ENCODE measurements around the gene STRBP. TPM values are rescaled to one million over a fixed set of nuclear protein-coding genes. Genes with fewer than 3 reads are reported as not detected.

STRBP gene
- total RNA-seq, 1 experiment from 2014 or later: 40.3 TPM

GRCh38 chr9:123296174-123296573 lies 27.8 kb upstream of the STRBP start:
- H3K36me3 ChIP-seq (ENCODE audit: control insufficient read depth, insufficient read depth, low read length): no peaks in the 10 kb centered on the region
- CTCF ChIA-PET: no interaction called here
- intact Hi-C loops (cut with micrococcal nuclease; ENCODE audit: unreplicated experiment) (no loop called here), in situ Hi-C loops (cut with HindIII; ENCODE audit: low pct_unique_long_range_greater_than_20kb, low sequenced_read_pairs) (no loop called here)
- POLR2A ChIA-PET: no interaction called here
- no peak overlapping the region for H3K27ac ChIP-seq (ENCODE audit: low read length)
- no peak overlapping the region for H3K4me3 ChIP-seq (ENCODE audit: low read depth in 2 of 2, low read length in 2 of 2)
- TF ChIP-seq POLR2AphosphoS5 (IDR thresholded peaks at IDR 0.05; ENCODE audit: low read depth, low read length) (no peak), TCF7L2 (IDR thresholded peaks at IDR 0.05; ENCODE audit: low read depth, low read length) (no peak), CTCF (IDR thresholded peaks at IDR 0.05) (no peak), REST (IDR thresholded peaks at IDR 0.05; ENCODE audit: insufficient read depth in 1 of 2, low read depth in 2 of 2, low read length in 1 of 2) (no peak), SIN3A (IDR thresholded peaks at IDR 0.05; ENCODE audit: borderline replicate concordance, insufficient read depth, low read depth, low read length) (no peak)
- no peaks in the 10 kb centered on the region for H3K4me1 ChIP-seq (ENCODE audit: control insufficient read depth, insufficient read depth, low read length)
- no peak for DNase-seq (ENCODE audit: low read depth, low spot score)
- ATAC-seq: no peak
- no peaks in the 10 kb centered on the region for H3K27me3 ChIP-seq (ENCODE audit: control insufficient read depth, insufficient read depth, low read length)
- no TSS peak for BruUV-seq (replicated peaks)
- no peaks in the 10 kb centered on the region for H3K9me3 ChIP-seq (ENCODE audit: control insufficient read depth, insufficient read depth, low read depth, low read length)

GRCh38 chr9:123291736-123292135 lies 23.4 kb upstream of the STRBP start:
- no peak overlapping the region for H3K27ac ChIP-seq (ENCODE audit: low read length)
- TF ChIP-seq CTCF (IDR thresholded peaks at IDR 0.05) (no peak), REST (IDR thresholded peaks at IDR 0.05; ENCODE audit: insufficient read depth in 1 of 2, low read depth in 2 of 2, low read length in 1 of 2) (peak; percentile 84 to 87)
- in situ Hi-C loops (cut with HindIII; ENCODE audit: low pct_unique_long_range_greater_than_20kb, low sequenced_read_pairs) (no loop called here), intact Hi-C loops (cut with micrococcal nuclease; ENCODE audit: unreplicated experiment) (no loop called here)
- H3K4me1 ChIP-seq (ENCODE audit: control insufficient read depth, insufficient read depth, low read length): no peaks in the 10 kb centered on the region
- H3K36me3 ChIP-seq (ENCODE audit: control insufficient read depth, insufficient read depth, low read length): no peaks in the 10 kb centered on the region
- no TSS peak for BruUV-seq (replicated peaks)
- ChIA-PET POLR2A (no interaction called here), CTCF (no interaction called here)
- H3K27me3 ChIP-seq (ENCODE audit: control insufficient read depth, insufficient read depth, low read length): no peaks in the 10 kb centered on the region
- ATAC-seq (no peak), DNase-seq (ENCODE audit: low read depth, low spot score) (no peak)
- no peak overlapping the region for H3K4me3 ChIP-seq (ENCODE audit: low read depth in 2 of 2, low read length in 2 of 2)
- no peaks in the 10 kb centered on the region for H3K9me3 ChIP-seq (ENCODE audit: control insufficient read depth, insufficient read depth, low read depth, low read length)

Measured in Panc1 (cell line).